ENCODE data around the gene ZNF879.

DNA sequence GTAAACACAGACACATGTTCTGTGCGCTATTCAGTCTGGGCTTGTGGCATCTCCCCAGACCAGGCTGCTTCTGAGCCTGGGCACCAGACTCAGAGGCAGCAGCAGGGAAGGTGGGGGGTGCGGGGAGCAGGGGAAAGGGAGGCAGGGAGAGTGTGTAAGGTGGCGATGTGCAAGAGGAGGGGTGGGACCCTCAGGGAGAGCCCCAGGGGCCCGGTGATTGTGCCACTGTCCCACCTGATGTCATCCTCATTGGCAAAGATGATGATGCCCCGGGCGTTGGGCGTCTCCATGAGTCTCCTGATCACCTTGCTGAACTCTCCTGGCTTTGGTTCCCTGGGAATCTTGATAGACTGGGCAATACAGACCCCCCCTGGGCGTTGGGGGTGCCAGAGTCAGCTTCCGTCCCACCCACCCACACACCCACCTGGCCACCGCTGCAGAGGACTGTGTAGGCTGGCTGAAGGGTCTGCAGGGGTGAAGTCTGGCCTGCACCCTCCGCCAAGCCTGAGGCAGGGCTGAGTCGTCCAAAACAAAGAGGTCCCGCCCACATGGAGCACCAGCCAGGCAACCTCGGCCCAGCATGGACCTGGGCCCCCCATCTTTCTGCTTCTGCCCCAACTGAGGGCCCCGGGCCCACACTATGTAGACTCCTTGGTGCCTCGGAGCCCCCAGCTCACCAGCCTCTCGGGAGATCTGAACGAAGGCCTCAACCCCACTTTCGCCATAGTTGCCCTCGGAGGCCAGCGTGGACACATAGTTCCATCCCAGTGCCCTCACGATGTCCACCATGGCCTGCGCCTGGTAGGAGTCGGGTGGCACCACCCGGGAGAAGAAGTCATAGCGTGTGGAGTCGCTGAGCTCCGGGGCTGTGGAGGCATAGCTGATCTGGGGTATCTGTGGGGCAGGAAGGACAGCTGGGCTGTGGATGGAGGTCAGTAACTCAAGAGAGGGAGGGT, 32.1 kb upstream of the ZNF879 start:
- TF ChIP-seq, protein P1, sequence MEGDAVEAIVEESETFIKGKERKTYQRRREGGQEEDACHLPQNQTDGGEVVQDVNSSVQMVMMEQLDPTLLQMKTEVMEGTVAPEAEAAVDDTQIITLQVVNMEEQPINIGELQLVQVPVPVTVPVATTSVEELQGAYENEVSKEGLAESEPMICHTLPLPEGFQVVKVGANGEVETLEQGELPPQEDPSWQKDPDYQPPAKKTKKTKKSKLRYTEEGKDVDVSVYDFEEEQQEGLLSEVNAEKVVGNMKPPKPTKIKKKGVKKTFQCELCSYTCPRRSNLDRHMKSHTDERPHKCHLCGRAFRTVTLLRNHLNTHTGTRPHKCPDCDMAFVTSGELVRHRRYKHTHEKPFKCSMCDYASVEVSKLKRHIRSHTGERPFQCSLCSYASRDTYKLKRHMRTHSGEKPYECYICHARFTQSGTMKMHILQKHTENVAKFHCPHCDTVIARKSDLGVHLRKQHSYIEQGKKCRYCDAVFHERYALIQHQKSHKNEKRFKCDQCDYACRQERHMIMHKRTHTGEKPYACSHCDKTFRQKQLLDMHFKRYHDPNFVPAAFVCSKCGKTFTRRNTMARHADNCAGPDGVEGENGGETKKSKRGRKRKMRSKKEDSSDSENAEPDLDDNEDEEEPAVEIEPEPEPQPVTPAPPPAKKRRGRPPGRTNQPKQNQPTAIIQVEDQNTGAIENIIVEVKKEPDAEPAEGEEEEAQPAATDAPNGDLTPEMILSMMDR (CRISPR knock-in tag; IDR thresholded peaks at IDR 0.05): no peak
- no peak for TF ChIP-seq MXI1 (IDR thresholded peaks at IDR 0.05; ENCODE audit: borderline replicate concordance, low read depth, low read length)
- no peak for TF ChIP-seq ATF7 (IDR thresholded peaks at IDR 0.05)
- no peak for TF ChIP-seq ATF7 (CRISPR knock-in tag; IDR thresholded peaks at IDR 0.05)
